Nephron progenitor cell (in vitro differentiated cells): ENCODE data around the gene SERPINB1.
"Not testable (repeated sequence)": the region's sequence is repeated elsewhere in the genome, so short reads cannot be mapped to it uniquely, and the experiment has no call there.

Experiments
- DNase-seq: peaks from one replicate; pipeline ENCODE4 v3.0.0; 2021
- H3K27ac Mint-ChIP-seq: 2 replicates; pipeline ENCODE4 v1.8.0; 2021; ENCODE audit warnings: mild to moderate bottlenecking, moderate library complexity, mixed read lengths
- H3K27me3 Mint-ChIP-seq: 2 replicates; pipeline ENCODE4 v1.8.0; 2021; ENCODE audit warnings: mild to moderate bottlenecking, low read depth, mixed read lengths; ENCODE audit not compliant: poor library complexity
- H3K36me3 Mint-ChIP-seq: 2 replicates; pipeline ENCODE4 v1.8.0; 2021; ENCODE audit warnings: low read depth, mixed read lengths
- H3K4me1 Mint-ChIP-seq: 2 replicates; pipeline ENCODE4 v1.8.0; 2021; ENCODE audit warnings: mixed read lengths
- H3K4me3 Mint-ChIP-seq: 2 replicates; pipeline ENCODE4 v1.8.0; 2021; ENCODE audit warnings: mild to moderate bottlenecking, moderate library complexity, mixed read lengths
- H3K9me3 Mint-ChIP-seq: 2 replicates; pipeline ENCODE4 v1.8.0; 2021; ENCODE audit warnings: mild to moderate bottlenecking, moderate library complexity, mixed read lengths
- CTCF ChIP-seq: fragments of 200-600 bp; sonication (generic); IDR thresholded peaks from 2 replicates; pipeline ENCODE4 v1.5.0; 2021; ENCODE audit warnings: antibody characterized with exemption

The SERPINB1 gene

GRCh38 chr6:2863901-2864300 lies 22.2 kb upstream of the SERPINB1 start:
- no peak overlapping the region for H3K4me3 Mint-ChIP-seq

GRCh38 chr6:2862712-2863181 lies 21.1 kb upstream of the SERPINB1 start:
- H3K4me3 Mint-ChIP-seq: no peak overlapping the region
- no peak overlapping the region for H3K27ac Mint-ChIP-seq
- H3K36me3 Mint-ChIP-seq: no peaks in the 10 kb centered on the region
- H3K9me3 Mint-ChIP-seq: peaks cover 4% of the 10 kb centered on the region
- no peak for TF ChIP-seq CTCF
- peaks cover 48% of the 10 kb centered on the region for H3K4me1 Mint-ChIP-seq
- peaks cover 5% of the 10 kb centered on the region for H3K27me3 Mint-ChIP-seq
- DNase-seq: no peak

More at GRCh38 chr6:2863901-2864300, 22.2 kb upstream of the SERPINB1 start:
- H3K27ac Mint-ChIP-seq: no peak overlapping the region
- no peaks in the 10 kb centered on the region for H3K36me3 Mint-ChIP-seq
- peaks cover 5% of the 10 kb centered on the region for H3K27me3 Mint-ChIP-seq
- peaks cover 7% of the 10 kb centered on the region for H3K9me3 Mint-ChIP-seq
- H3K4me1 Mint-ChIP-seq: peaks cover 42% of the 10 kb centered on the region
- no peak for TF ChIP-seq CTCF
- DNase-seq: no peak

GRCh38 chr6:2861822-2862164 lies 20.1 kb upstream of the SERPINB1 start:
- Mint-ChIP-seq H3K36me3 (no peaks in the 10 kb centered on the region), H3K9me3 (peaks cover 4% of the 10 kb centered on the region), H3K4me1 (peaks cover 58% of the 10 kb centered on the region), H3K4me3 (no peak overlapping the region), H3K27me3 (peaks cover 5% of the 10 kb centered on the region), H3K27ac (no peak overlapping the region)
- no peak for TF ChIP-seq CTCF
- no peak for DNase-seq

GRCh38 chr6:2861060-2861821 lies 19.6 kb upstream of the SERPINB1 start:
- no peak for TF ChIP-seq CTCF
- H3K4me1 Mint-ChIP-seq: peaks cover 57% of the 10 kb centered on the region
- H3K36me3 Mint-ChIP-seq: no peaks in the 10 kb centered on the region
- no peak for DNase-seq
- no peak overlapping the region for H3K4me3 Mint-ChIP-seq
- peaks cover 4% of the 10 kb centered on the region for H3K9me3 Mint-ChIP-seq
- peak overlapping the region; percentile 11 for H3K27ac Mint-ChIP-seq
- peaks cover 2% of the 10 kb centered on the region for H3K27me3 Mint-ChIP-seq

GRCh38 chr6:2860706-2861059 lies 19.0 kb upstream of the SERPINB1 start:
- H3K4me3 Mint-ChIP-seq, H3K27ac Mint-ChIP-seq, H3K36me3 Mint-ChIP-seq, H3K27me3 Mint-ChIP-seq, H3K9me3 Mint-ChIP-seq, DNase-seq: not testable (repeated sequence)
- peaks cover 56% of the 10 kb centered on the region for H3K4me1 Mint-ChIP-seq

GRCh38 chr6:2859798-2860705 lies 18.4 kb upstream of the SERPINB1 start:
- peaks cover 59% of the 10 kb centered on the region for H3K4me1 Mint-ChIP-seq
- DNase-seq, H3K9me3 Mint-ChIP-seq, H3K4me3 Mint-ChIP-seq, H3K36me3 Mint-ChIP-seq, H3K27ac Mint-ChIP-seq, H3K27me3 Mint-ChIP-seq: not testable (repeated sequence)
